HCT116 (cell line): ENCODE results near the gene VPS37B.
A peak's percentile ranks its signal among the peaks of the same experiment; 100 is the strongest.

Experiments
- CEBPB ChIP-seq: IDR thresholded peaks from 2 replicates; pipeline ENCODE4 v1.6.1; 2012; ENCODE audit warnings: low read depth
- EGR1 ChIP-seq: IDR thresholded peaks from 2 replicates; pipeline ENCODE4 v1.6.1; 2012; ENCODE audit warnings: low read depth
- POLR2A ChIP-seq: IDR thresholded peaks from 2 replicates; pipeline ENCODE4 v1.7.0; 2011; ENCODE audit warnings: borderline replicate concordance; ENCODE audit not compliant: insufficient read depth, insufficient read length; ENCODE audit errors: extremely low read depth
- POLR2AphosphoS5 ChIP-seq: IDR thresholded peaks from 2 replicates; pipeline ENCODE4 v1.6.1; 2011; ENCODE audit warnings: mild to moderate bottlenecking, low read depth, low read length, moderate library complexity
- REST ChIP-seq: IDR thresholded peaks from 2 replicates; pipeline ENCODE4 v1.6.1; 2012; ENCODE audit warnings: low read depth
- SP1 ChIP-seq: IDR thresholded peaks from 2 replicates; pipeline ENCODE4 v1.6.1; 2012; ENCODE audit warnings: low read depth
- TF ChIP-seq, protein P1 (sequence below), 3 experiments: fragments of 200-600 bp in 1 of 3; sonication (generic) in 1 of 3; IDR thresholded peaks in 2 of 3; conservative IDR thresholded peaks in 1 of 3; 2 replicates each; pipeline ENCODE4 v1.5.1; 2012 to 2017; ENCODE audit warnings: low read depth in 2 of 3, low read length in 2 of 3, antibody characterized with exemption in 1 of 3, borderline replicate concordance in 1 of 3, control low read depth in 1 of 3, mild to moderate bottlenecking in 1 of 3, mixed read lengths in 1 of 3, mixed run types in 1 of 3, moderate library complexity in 1 of 3; ENCODE audit not compliant: insufficient read depth in 1 of 3

DNA sequence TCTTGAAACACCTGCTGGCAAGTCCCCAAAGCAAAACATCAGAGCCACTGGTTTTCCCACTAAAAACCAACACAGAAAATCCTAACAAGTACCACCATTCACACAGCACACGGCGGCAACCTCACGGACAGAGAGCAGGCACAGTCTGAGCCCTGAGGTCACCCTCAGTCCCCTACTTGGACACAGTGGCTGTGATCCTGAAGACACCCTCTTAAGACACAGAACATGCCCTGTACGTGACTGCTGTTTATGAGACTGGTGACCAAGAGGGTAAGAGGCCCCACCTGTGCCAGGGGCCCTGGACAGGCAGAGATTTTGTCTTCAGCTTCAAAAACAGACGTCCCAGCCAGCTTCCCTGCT lies 31.1 kb downstream of the VPS37B start:
- TF ChIP-seq EGR1 (no peak), SP1 (no peak), REST (no peak), POLR2A (no peak), POLR2AphosphoS5 (0 out of 2 replicates have a peak, but pooled peaks have one; percentile 10), CEBPB (no peak)
- TF ChIP-seq, protein P1, sequence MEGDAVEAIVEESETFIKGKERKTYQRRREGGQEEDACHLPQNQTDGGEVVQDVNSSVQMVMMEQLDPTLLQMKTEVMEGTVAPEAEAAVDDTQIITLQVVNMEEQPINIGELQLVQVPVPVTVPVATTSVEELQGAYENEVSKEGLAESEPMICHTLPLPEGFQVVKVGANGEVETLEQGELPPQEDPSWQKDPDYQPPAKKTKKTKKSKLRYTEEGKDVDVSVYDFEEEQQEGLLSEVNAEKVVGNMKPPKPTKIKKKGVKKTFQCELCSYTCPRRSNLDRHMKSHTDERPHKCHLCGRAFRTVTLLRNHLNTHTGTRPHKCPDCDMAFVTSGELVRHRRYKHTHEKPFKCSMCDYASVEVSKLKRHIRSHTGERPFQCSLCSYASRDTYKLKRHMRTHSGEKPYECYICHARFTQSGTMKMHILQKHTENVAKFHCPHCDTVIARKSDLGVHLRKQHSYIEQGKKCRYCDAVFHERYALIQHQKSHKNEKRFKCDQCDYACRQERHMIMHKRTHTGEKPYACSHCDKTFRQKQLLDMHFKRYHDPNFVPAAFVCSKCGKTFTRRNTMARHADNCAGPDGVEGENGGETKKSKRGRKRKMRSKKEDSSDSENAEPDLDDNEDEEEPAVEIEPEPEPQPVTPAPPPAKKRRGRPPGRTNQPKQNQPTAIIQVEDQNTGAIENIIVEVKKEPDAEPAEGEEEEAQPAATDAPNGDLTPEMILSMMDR (IDR thresholded peaks at IDR 0.05 in 2 of 3, conservative IDR thresholded peaks at IDR 0.05 in 1 of 3; ENCODE audit: borderline replicate concordance in 1 of 3, insufficient read depth in 1 of 3, low read depth in 2 of 3, low read length in 2 of 3), result no peak
